Keratinocyte (primary cell): ENCODE measurements around the gene OTOGL. TPM values are rescaled to one million over a fixed set of nuclear protein-coding genes. Genes with fewer than 3 reads are reported as not detected.

Experiments used
- DNase-seq: peaks from one replicate; pipeline ENCODE4 v3.0.0-alpha.2; 2011; ENCODE audit warnings: low read depth, missing footprints, low spot score
- FAIRE-seq: peaks from 2 replicates; lab custom pipeline; 2011; peaks lifted over from hg19 to GRCh38; lab: Jason Lieb, UNC
- H2AFZ ChIP-seq: 2 replicates; pipeline ENCODE4 v1.6.0; 2012; ENCODE audit warnings: low read length, control low read depth, inconsistent platforms; ENCODE audit not compliant: control insufficient read depth
- H3K27ac ChIP-seq: 2 replicates; pipeline ENCODE4 v1.5.1; 2011; ENCODE audit warnings: low read length; ENCODE audit not compliant: control insufficient read depth, insufficient read depth
- H3K27me3 ChIP-seq: 3 replicates; pipeline ENCODE4 v1.6.0; 2011; ENCODE audit warnings: low read length; ENCODE audit not compliant: control insufficient read depth, insufficient read depth; ENCODE audit errors: extremely low read depth
- H3K36me3 ChIP-seq, 2 experiments: 2 replicates in 1 of 2; 3 replicates in 1 of 2; pipeline ENCODE4 v1.5.1; 2011; ENCODE audit warnings: low read length in 2 of 2, mild to moderate bottlenecking in 1 of 2; ENCODE audit not compliant: control insufficient read depth in 2 of 2, insufficient read depth in 2 of 2; ENCODE audit errors: extremely low read depth in 1 of 2
- H3K4me1 ChIP-seq: 3 replicates; pipeline ENCODE4 v1.5.1; 2011; ENCODE audit warnings: low read length; ENCODE audit not compliant: control insufficient read depth, insufficient read depth; ENCODE audit errors: extremely low read depth
- H3K4me2 ChIP-seq: 3 replicates; pipeline ENCODE4 v1.6.0; 2011; ENCODE audit warnings: low read depth, low read length; ENCODE audit not compliant: control insufficient read depth, insufficient read depth; ENCODE audit errors: extremely low read depth
- H3K4me3 ChIP-seq, 3 experiments: fragments of 200-600 bp in 1 of 3; sonication (generic) in 1 of 3; 2 replicates in 2 of 3; 3 replicates in 1 of 3; pipeline ENCODE4 v1.5.1; 2011 to 2016; ENCODE audit warnings: low read length in 3 of 3, mild to moderate bottlenecking in 3 of 3, control low read depth in 2 of 3, inconsistent platforms in 1 of 3, low read depth in 1 of 3, mixed read lengths in 1 of 3, mixed run types in 1 of 3, moderate library complexity in 1 of 3; ENCODE audit not compliant: control insufficient read depth in 2 of 3, insufficient read depth in 2 of 3; ENCODE audit errors: extremely low read depth in 1 of 3
- H3K79me2 ChIP-seq: 2 replicates; pipeline ENCODE4 v1.6.0; 2012; ENCODE audit warnings: low read length; ENCODE audit not compliant: control insufficient read depth, insufficient read depth
- H3K9ac ChIP-seq: 3 replicates; pipeline ENCODE4 v1.6.0; 2011; ENCODE audit warnings: low read length; ENCODE audit not compliant: control insufficient read depth, insufficient read depth; ENCODE audit errors: extremely low read depth
- H3K9me1 ChIP-seq: 3 replicates; pipeline ENCODE4 v1.6.0; 2011; ENCODE audit warnings: low read length; ENCODE audit not compliant: control insufficient read depth, insufficient read depth; ENCODE audit errors: extremely low read depth
- H3K9me3 ChIP-seq: 2 replicates; pipeline ENCODE4 v1.5.1; 2012; ENCODE audit warnings: low read depth, low read length; ENCODE audit not compliant: control insufficient read depth
- H4K20me1 ChIP-seq: 3 replicates; pipeline ENCODE4 v1.6.0; 2011; ENCODE audit warnings: low read length; ENCODE audit not compliant: control insufficient read depth, insufficient read depth; ENCODE audit errors: extremely low read depth
- CTCF ChIP-seq, 3 experiments: IDR thresholded peaks in 1 of 3; conservative IDR thresholded peaks in 1 of 3; optimal IDR thresholded peaks in 1 of 3; 2 replicates in 2 of 3; 3 replicates in 1 of 3; pipeline versions ENCODE3 to v1.5.1; 2011; ENCODE audit warnings: low read length in 3 of 3, mild to moderate bottlenecking in 3 of 3, moderate library complexity in 2 of 3, control low read depth in 1 of 3, inconsistent platforms in 1 of 3; ENCODE audit not compliant: insufficient read depth in 2 of 3; ENCODE audit errors: extremely low read depth in 1 of 3
- EZH2 ChIP-seq: IDR thresholded peaks from one replicate; pipeline ENCODE4 v1.6.1; 2012; ENCODE audit warnings: inconsistent platforms, mild to moderate bottlenecking, low read length, moderate library complexity
- dilution Hi-C: fragments of 300-500 bp; cut with MboI; formaldehyde crosslinking; loops from one replicate; pipeline ENCODE4 v1.7.0; 2020; ENCODE audit warnings: low sequenced_read_pairs; ENCODE audit not compliant: extremely low pct_ligation_motif_present
- polyA plus RNA-seq, 5 experiments: library from polyadenylated mRNA; depleted of rRNA in 3 of 5; stranded (reverse) in 3 of 5; stranded (forward) in 1 of 5; unstranded in 1 of 5; fragments of >200 nt; gene quantifications; 1 replicate in 1 of 5; 2 replicates in 3 of 5; 3 replicates in 1 of 5; pipeline versions ENCODE4 v1.2.1 to v1.2.3, GENCODE V29; 2011 to 2012; ENCODE audit warnings: missing spikeins in 2 of 5, low read depth in 1 of 5, low replicate concordance in 1 of 5

OTOGL gene
- polyA plus RNA-seq, 1 donor (not counting 4 experiments of a cell fraction or from before 2014, with no cell fraction given) = 0.08 TPM

GRCh38 chr12:80271780-80272179 lies 172.4 kb downstream of the OTOGL start:
- Histone ChIP-seq H3K27ac (no peak overlapping the region), H3K4me3 (no peak overlapping the region), H3K27me3 (no peaks in the 10 kb centered on the region), H3K79me2 (no peaks in the 10 kb centered on the region), H2AFZ (no peak overlapping the region), H3K4me1 (peaks cover 16% of the 10 kb centered on the region), H3K9me3 (no peaks in the 10 kb centered on the region), H4K20me1 (no peaks in the 10 kb centered on the region), H3K9me1 (peaks cover 3% of the 10 kb centered on the region), H3K4me2 (no peak overlapping the region), H3K9ac (no peak overlapping the region), H3K36me3 (no peaks in the 10 kb centered on the region)
- TF ChIP-seq EZH2 = no peak
- TF ChIP-seq CTCF (optimal IDR thresholded peaks at IDR 0.05 in 1 of 3, IDR thresholded peaks at IDR 0.05 in 1 of 3, conservative IDR thresholded peaks at IDR 0.05 in 1 of 3; ENCODE audit: extremely low read depth in 1 of 3, insufficient read depth in 2 of 3, low read length in 3 of 3) = no peak
- FAIRE-seq (no peak), DNase-seq (no peak)
- dilution Hi-C loops = no loop called here

GRCh38 chr12:80272387-80272915 lies 173.1 kb downstream of the OTOGL start:
- H3K9me1 ChIP-seq = peaks cover 3% of the 10 kb centered on the region
- no peaks in the 10 kb centered on the region for H3K27me3 ChIP-seq
- H3K4me2 ChIP-seq = no peak overlapping the region
- TF ChIP-seq EZH2 (no peak), CTCF (optimal IDR thresholded peaks at IDR 0.05 in 1 of 3, IDR thresholded peaks at IDR 0.05 in 1 of 3, conservative IDR thresholded peaks at IDR 0.05 in 1 of 3; ENCODE audit: extremely low read depth in 1 of 3, insufficient read depth in 2 of 3, low read length in 3 of 3) (no peak)
- dilution Hi-C loops = no loop called here
- H3K79me2 ChIP-seq = no peaks in the 10 kb centered on the region
- DNase-seq = no peak
- no peak overlapping the region for H3K4me3 ChIP-seq
- H3K36me3 ChIP-seq = no peaks in the 10 kb centered on the region
- H3K9ac ChIP-seq = no peak overlapping the region
- H3K9me3 ChIP-seq = no peaks in the 10 kb centered on the region
- H2AFZ ChIP-seq = no peak overlapping the region
- H3K27ac ChIP-seq = no peak overlapping the region
- H3K4me1 ChIP-seq = peaks cover 16% of the 10 kb centered on the region
- no peaks in the 10 kb centered on the region for H4K20me1 ChIP-seq
- no peak for FAIRE-seq
